Transverse colon (tissue), 4 donors: Measurements from ENCODE around the gene RFX1.
"Not testable (repeated sequence)": the region's sequence is repeated elsewhere in the genome, so short reads cannot be mapped to it uniquely, and the experiment has no call there.

Source experiments
- CTCF ChIP-seq, 5 experiments: fragments of 200-600 bp in 3 of 5; fragments of 450-650 bp in 2 of 5; sonication (generic) in 3 of 5; IDR thresholded peaks; 1 replicate in 2 of 5; 2 replicates in 3 of 5; pipeline ENCODE4 v1.5.1; 2016 to 2017; ENCODE audit warnings: antibody characterized with exemption in 5 of 5, inconsistent platforms in 3 of 5, mild to moderate bottlenecking in 2 of 5, moderate library complexity in 1 of 5
- POLR2A ChIP-seq: fragments of 450-650 bp; IDR thresholded peaks from one replicate; pipeline ENCODE4 v1.6.1; 2016; ENCODE audit warnings: antibody characterized with exemption, mild to moderate bottlenecking, moderate library complexity
- POLR2AphosphoS5 ChIP-seq, 3 donors: sonication (generic); formaldehyde crosslinking; IDR thresholded peaks; one replicate each; pipeline ENCODE4 v1.6.1; 2016; ENCODE audit warnings: antibody characterized with exemption in 3 of 3

- not testable (repeated sequence) for TF ChIP-seq POLR2AphosphoS5 (IDR thresholded peaks at IDR 0.05); CTCF (IDR thresholded peaks at IDR 0.05); POLR2A
Observed at GRCh38 chr19:13971868-13972267, 34.3 kb downstream of the RFX1 start.
